Neural cell (in vitro differentiated cells): Measurements from ENCODE around the gene FBXO24. TPM values are rescaled to one million over a fixed set of nuclear protein-coding genes. Genes with fewer than 3 reads are reported as not detected.

ENCODE experiments used
- H2AFZ ChIP-seq: fragments of 200-600, 300-800 bp; sonication (generic), shearing (Covaris generic); 2 replicates; pipeline ENCODE4 v1.6.0; 2014; ENCODE audit warnings: low read depth, mild to moderate bottlenecking, antibody characterized with exemption, low read length, moderate library complexity
- H3F3A ChIP-seq: fragments of 200-600 bp; shearing (Covaris generic); 2 replicates; pipeline ENCODE4 v1.6.1; 2016; ENCODE audit warnings: mild to moderate bottlenecking, moderate library complexity, mixed read lengths, antibody characterized with exemption, low read length; ENCODE audit not compliant: insufficient read depth, poor library complexity, severe bottlenecking
- H3K27ac ChIP-seq: fragments of 200-600, 300-800 bp; sonication (generic), shearing (Covaris generic); 2 replicates; pipeline ENCODE4 v1.5.1; 2014; ENCODE audit warnings: mild to moderate bottlenecking, low read length, moderate library complexity
- H3K27me3 ChIP-seq: fragments of 300-800, 200-600 bp; sonication (generic), shearing (Covaris generic); 2 replicates; pipeline ENCODE4 v1.6.0; 2014; ENCODE audit warnings: mild to moderate bottlenecking, low read depth, low read length, moderate library complexity; ENCODE audit not compliant: insufficient read depth
- H3K36me3 ChIP-seq: fragments of 300-800, 200-600 bp; sonication (generic), shearing (Covaris generic); 2 replicates; pipeline ENCODE4 v1.5.1; 2014; ENCODE audit warnings: mild to moderate bottlenecking, antibody characterized with exemption, low read length, moderate library complexity; ENCODE audit not compliant: insufficient read depth
- H3K4me2 ChIP-seq: fragments of 300-800, 200-600 bp; sonication (generic), shearing (Covaris generic); 2 replicates; pipeline ENCODE4 v1.6.0; 2014; ENCODE audit warnings: mild to moderate bottlenecking, low read length
- H3K4me3 ChIP-seq: fragments of 300-800, 200-600 bp; sonication (generic), shearing (Covaris generic); 2 replicates; pipeline ENCODE4 v1.5.1; 2014; ENCODE audit warnings: mild to moderate bottlenecking, low read length, moderate library complexity
- H3K79me2 ChIP-seq: fragments of 200-600 bp; shearing (Covaris generic); replicated peaks from 2 replicates; pipeline ENCODE4 v1.6.0; 2014; ENCODE audit warnings: mild to moderate bottlenecking, low read length, moderate library complexity; ENCODE audit not compliant: insufficient read depth
- H3K9ac ChIP-seq: fragments of 300-800, 200-600 bp; sonication (generic), shearing (Covaris generic); 2 replicates; pipeline ENCODE4 v1.6.1; 2016; ENCODE audit warnings: mild to moderate bottlenecking, low read length, mixed read lengths
- H3K9me2 ChIP-seq: fragments of 200-600 bp; shearing (Covaris generic); 2 replicates; pipeline ENCODE4 v1.6.1; 2016; ENCODE audit warnings: mild to moderate bottlenecking, low read length, mixed read lengths; ENCODE audit not compliant: insufficient read depth
- H3K9me3 ChIP-seq: fragments of 200-600, 300-800 bp; sonication (generic), shearing (Covaris generic); 2 replicates; pipeline ENCODE4 v1.6.1; 2016; ENCODE audit warnings: mild to moderate bottlenecking, mixed run types, low read length, moderate library complexity, mixed read lengths
- H4K20me1 ChIP-seq: fragments of 200-600 bp; shearing (Covaris generic); 2 replicates; pipeline ENCODE4 v1.6.1; 2016; ENCODE audit warnings: mild to moderate bottlenecking, mixed run types; ENCODE audit not compliant: insufficient read depth
- CTCF ChIP-seq: fragments of 450-650 bp; IDR thresholded peaks from 2 replicates; pipeline ENCODE4 v1.5.1; 2014; ENCODE audit warnings: antibody characterized with exemption, mild to moderate bottlenecking, moderate library complexity; ENCODE audit not compliant: poor library complexity, severe bottlenecking
- EP300 ChIP-seq: fragments of 450-650 bp; conservative IDR thresholded peaks from 2 replicates; pipeline ENCODE4 v1.6.1; 2014; ENCODE audit warnings: antibody characterized with exemption, mild to moderate bottlenecking, moderate library complexity; ENCODE audit not compliant: poor library complexity, severe bottlenecking
- EZH2 ChIP-seq: fragments of 200-600, 300-800 bp; shearing (Covaris generic), sonication (generic); IDR thresholded peaks from 2 replicates; pipeline ENCODE4 v1.6.1; 2014; ENCODE audit warnings: antibody characterized with exemption, low read length, borderline replicate concordance, mild to moderate bottlenecking; ENCODE audit not compliant: insufficient read depth, poor library complexity, severe bottlenecking
- MXI1 ChIP-seq: fragments of 450-650 bp; conservative IDR thresholded peaks from 2 replicates; pipeline ENCODE4 v1.6.1; 2014; ENCODE audit warnings: antibody characterized with exemption, mild to moderate bottlenecking; ENCODE audit not compliant: poor library complexity, severe bottlenecking
- POLR2AphosphoS5 ChIP-seq: IDR thresholded peaks from 2 replicates; pipeline ENCODE4 v1.6.1; 2012
- RAD21 ChIP-seq: fragments of 450-650 bp; conservative IDR thresholded peaks from 2 replicates; pipeline ENCODE4 v1.6.1; 2014; ENCODE audit warnings: antibody characterized with exemption, mild to moderate bottlenecking, moderate library complexity
- REST ChIP-seq: IDR thresholded peaks from 2 replicates; pipeline ENCODE4 v1.6.1; 2012; ENCODE audit warnings: borderline replicate concordance
- SMC3 ChIP-seq: fragments of 450-650 bp; conservative IDR thresholded peaks from 2 replicates; pipeline ENCODE4 v1.6.1; 2014; ENCODE audit warnings: antibody characterized with exemption, mild to moderate bottlenecking, moderate library complexity; ENCODE audit not compliant: poor library complexity
- TAF1 ChIP-seq: IDR thresholded peaks from 2 replicates; pipeline ENCODE4 v1.6.1; 2012; ENCODE audit warnings: low read depth
- polyA plus RNA-seq: library from polyadenylated mRNA; depleted of rRNA; stranded (reverse); fragments of >200 nt; gene quantifications from 2 replicates; pipeline ENCODE4 v1.2.3, GENCODE V29; 2014

Gene FBXO24
- polyA plus RNA-seq, 1 donor from 2014 or later, result 0.52 TPM

GRCh38 chr7:100604976-100605911 is 19.1 kb downstream of the FBXO24 start:
- no peaks in the 10 kb centered on the region for H4K20me1 ChIP-seq
- H3K4me3 ChIP-seq, result peak overlapping the region; percentile 57
- H3K27me3 ChIP-seq, result peaks cover 34% of the 10 kb centered on the region
- peak overlapping the region; percentile 20 for H3K9ac ChIP-seq
- no peak overlapping the region for H2AFZ ChIP-seq
- H3K9me2 ChIP-seq, result no peaks in the 10 kb centered on the region
- H3K9me3 ChIP-seq, result no peaks in the 10 kb centered on the region
- TF ChIP-seq EZH2 (peak; percentile 69), TAF1 (no peak)
- no peak overlapping the region for H3K27ac ChIP-seq
- no peaks in the 10 kb centered on the region for H3F3A ChIP-seq
- H3K36me3 ChIP-seq, result no peaks in the 10 kb centered on the region
- no peak overlapping the region for H3K4me2 ChIP-seq
- no peaks in the 10 kb centered on the region for H3K79me2 ChIP-seq

GRCh38 chr7:100606313-100606712 is 20.2 kb downstream of the FBXO24 start:
- Histone ChIP-seq H2AFZ (no peak overlapping the region), H3K9me3 (no peaks in the 10 kb centered on the region), H3K9me2 (no peaks in the 10 kb centered on the region), H4K20me1 (no peaks in the 10 kb centered on the region), H3K4me3 (no peak overlapping the region), H3K27ac (no peak overlapping the region), H3K79me2 (no peaks in the 10 kb centered on the region), H3K36me3 (no peaks in the 10 kb centered on the region), H3K27me3 (peaks cover 34% of the 10 kb centered on the region), H3K9ac (no peak overlapping the region), H3F3A (no peaks in the 10 kb centered on the region), H3K4me2 (no peak overlapping the region)
- no peak for TF ChIP-seq POLR2AphosphoS5
- TF ChIP-seq CTCF, result no peak
- TF ChIP-seq RAD21, result no peak
- TF ChIP-seq REST, result no peak
- TF ChIP-seq TAF1, result no peak
- TF ChIP-seq EP300, result no peak
- TF ChIP-seq SMC3, result no peak
- TF ChIP-seq EZH2, result no peak
- no peak for TF ChIP-seq MXI1
